Neural progenitor cell (in vitro differentiated cells): ENCODE data around the gene GIMAP6. TPM values are rescaled to one million over a fixed set of nuclear protein-coding genes. Genes with fewer than 3 reads are reported as not detected.
"Not testable (repeated sequence)": the region's sequence is repeated elsewhere in the genome, so short reads cannot be mapped to it uniquely, and the experiment has no call there.

Experiments
- DNase-seq: peaks from one replicate; pipeline ENCODE4 v3.0.0-alpha.2; 2016; ENCODE audit warnings: low spot score
- H2AFZ ChIP-seq: fragments of 200-600 bp; sonication (generic); replicated peaks from 2 replicates; pipeline ENCODE4 v1.6.1; 2016; ENCODE audit warnings: antibody characterized with exemption
- H3F3A ChIP-seq: fragments of 200-600 bp; sonication (generic); 2 replicates; pipeline ENCODE4 v1.6.1; 2016; ENCODE audit warnings: antibody characterized with exemption, low read depth
- H3K27ac ChIP-seq: fragments of 200-600 bp; sonication (generic); 2 replicates; pipeline ENCODE4 v1.5.1; 2016; ENCODE audit warnings: mild to moderate bottlenecking
- H3K27me3 ChIP-seq: fragments of 200-600 bp; sonication (generic); 2 replicates; pipeline ENCODE4 v1.6.1; 2016; ENCODE audit warnings: mild to moderate bottlenecking, moderate library complexity
- H3K36me3 ChIP-seq: fragments of 200-600 bp; sonication (generic); 2 replicates; pipeline ENCODE4 v1.5.1; 2016
- H3K4me1 ChIP-seq: fragments of 200-600 bp; sonication (generic); 2 replicates; pipeline ENCODE4 v1.6.1; 2016; ENCODE audit warnings: mixed run types
- H3K4me2 ChIP-seq: fragments of 200-600 bp; sonication (generic); 2 replicates; pipeline ENCODE4 v1.6.1; 2016
- H3K4me3 ChIP-seq: fragments of 200-600 bp; sonication (generic); 2 replicates; pipeline ENCODE4 v1.5.1; 2016
- H3K79me2 ChIP-seq: fragments of 200-600 bp; sonication (generic); 2 replicates; pipeline ENCODE4 v1.6.1; 2016; ENCODE audit warnings: low read depth
- H3K9ac ChIP-seq: fragments of 200-600 bp; sonication (generic); 2 replicates; pipeline ENCODE4 v1.6.1; 2016
- H3K9me3 ChIP-seq: fragments of 200-600 bp; sonication (generic); 2 replicates; pipeline ENCODE4 v1.5.1; 2016; ENCODE audit warnings: low read depth
- H4K20me1 ChIP-seq: fragments of 200-600 bp; sonication (generic); 2 replicates; pipeline ENCODE4 v1.6.1; 2016; ENCODE audit warnings: low read depth
- H3K27ac Mint-ChIP-seq: 3 replicates; pipeline ENCODE4 v1.8.0; 2021; ENCODE audit warnings: mixed read lengths
- H3K27me3 Mint-ChIP-seq: 2 replicates; pipeline ENCODE4 v1.8.0; 2022; ENCODE audit warnings: low read depth, mild to moderate bottlenecking, inconsistent platforms, moderate library complexity, mixed read lengths; ENCODE audit not compliant: insufficient read depth
- H3K36me3 Mint-ChIP-seq: 3 replicates; pipeline ENCODE4 v1.8.0; 2021; ENCODE audit warnings: mixed read lengths
- H3K4me1 Mint-ChIP-seq: 3 replicates; pipeline ENCODE4 v1.8.0; 2021; ENCODE audit warnings: mixed read lengths
- H3K4me3 Mint-ChIP-seq: 3 replicates; pipeline ENCODE4 v1.8.0; 2021; ENCODE audit warnings: mild to moderate bottlenecking, moderate library complexity, mixed read lengths
- H3K9me3 Mint-ChIP-seq: 3 replicates; pipeline ENCODE4 v1.8.0; 2020; ENCODE audit warnings: mixed read lengths
- EZH2 ChIP-seq: fragments of 200-600 bp; sonication (generic); IDR thresholded peaks from 2 replicates; pipeline ENCODE4 v1.6.1; 2017; ENCODE audit warnings: antibody characterized with exemption, mild to moderate bottlenecking, moderate library complexity
- EZH2phosphoT487 ChIP-seq: fragments of 200-600 bp; sonication (generic); IDR thresholded peaks from 2 replicates; pipeline ENCODE4 v1.6.1; 2017; ENCODE audit warnings: antibody characterized with exemption
- total RNA-seq: library from RNA; depleted of rRNA; stranded (reverse); fragments of >200 nt; gene quantifications from 2 replicates; pipeline ENCODE4 v1.2.3, GENCODE V29; 2015; ENCODE audit warnings: low replicate concordance
- TF ChIP-seq, protein P1 (sequence below): fragments of 200-600 bp; sonication (generic); IDR thresholded peaks from 2 replicates; pipeline ENCODE4 v1.5.1; 2017; ENCODE audit warnings: antibody characterized with exemption, mild to moderate bottlenecking

Gene GIMAP6
- total RNA-seq, 1 donor from 2014 or later = not detected

DNA sequence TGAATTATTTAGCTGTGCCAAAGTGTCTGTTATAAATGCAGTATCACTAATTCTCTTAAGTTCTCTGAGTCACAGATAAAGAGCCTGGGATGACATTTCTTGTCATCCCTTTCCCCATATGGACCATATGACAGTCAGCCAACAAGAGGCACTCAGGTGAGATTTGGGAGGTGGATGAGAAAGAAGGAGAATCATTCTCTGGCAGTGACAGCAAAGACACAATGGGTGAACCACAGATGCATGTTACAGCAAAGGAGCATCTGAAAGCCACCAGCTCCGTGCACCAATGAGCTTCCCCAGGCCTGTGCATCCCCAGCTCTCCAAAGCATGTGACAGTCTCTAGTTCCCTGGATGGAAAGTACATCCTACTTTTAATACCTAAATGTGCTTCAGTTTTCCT, 10.8 kb downstream of the GIMAP6 start:
- DNase-seq = no peak
- Histone ChIP-seq H3K4me1 (no peaks in the 10 kb centered on the region), H3K27me3 (peaks cover 36% of the 10 kb centered on the region), H3K9me3 (no peaks in the 10 kb centered on the region), H3K4me2 (no peak overlapping the region), H3K79me2 (no peaks in the 10 kb centered on the region), H3K36me3 (no peaks in the 10 kb centered on the region), H3K9ac (no peak overlapping the region), H4K20me1 (no peaks in the 10 kb centered on the region), H2AFZ (no peak overlapping the region), H3F3A (no peaks in the 10 kb centered on the region), H3K27ac (no peak overlapping the region), H3K4me3 (no peak overlapping the region)
- H3K4me3 Mint-ChIP-seq = no peak overlapping the region
- TF ChIP-seq EZH2phosphoT487 (no peak), EZH2 (no peak)
- TF ChIP-seq, protein P1, sequence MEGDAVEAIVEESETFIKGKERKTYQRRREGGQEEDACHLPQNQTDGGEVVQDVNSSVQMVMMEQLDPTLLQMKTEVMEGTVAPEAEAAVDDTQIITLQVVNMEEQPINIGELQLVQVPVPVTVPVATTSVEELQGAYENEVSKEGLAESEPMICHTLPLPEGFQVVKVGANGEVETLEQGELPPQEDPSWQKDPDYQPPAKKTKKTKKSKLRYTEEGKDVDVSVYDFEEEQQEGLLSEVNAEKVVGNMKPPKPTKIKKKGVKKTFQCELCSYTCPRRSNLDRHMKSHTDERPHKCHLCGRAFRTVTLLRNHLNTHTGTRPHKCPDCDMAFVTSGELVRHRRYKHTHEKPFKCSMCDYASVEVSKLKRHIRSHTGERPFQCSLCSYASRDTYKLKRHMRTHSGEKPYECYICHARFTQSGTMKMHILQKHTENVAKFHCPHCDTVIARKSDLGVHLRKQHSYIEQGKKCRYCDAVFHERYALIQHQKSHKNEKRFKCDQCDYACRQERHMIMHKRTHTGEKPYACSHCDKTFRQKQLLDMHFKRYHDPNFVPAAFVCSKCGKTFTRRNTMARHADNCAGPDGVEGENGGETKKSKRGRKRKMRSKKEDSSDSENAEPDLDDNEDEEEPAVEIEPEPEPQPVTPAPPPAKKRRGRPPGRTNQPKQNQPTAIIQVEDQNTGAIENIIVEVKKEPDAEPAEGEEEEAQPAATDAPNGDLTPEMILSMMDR = no peak
- no peak overlapping the region for H3K27ac Mint-ChIP-seq
- H3K36me3 Mint-ChIP-seq = no peaks in the 10 kb centered on the region
- H3K4me1 Mint-ChIP-seq = no peaks in the 10 kb centered on the region
- H3K9me3 Mint-ChIP-seq = no peaks in the 10 kb centered on the region
- H3K27me3 Mint-ChIP-seq = peaks cover 7% of the 10 kb centered on the region

DNA sequence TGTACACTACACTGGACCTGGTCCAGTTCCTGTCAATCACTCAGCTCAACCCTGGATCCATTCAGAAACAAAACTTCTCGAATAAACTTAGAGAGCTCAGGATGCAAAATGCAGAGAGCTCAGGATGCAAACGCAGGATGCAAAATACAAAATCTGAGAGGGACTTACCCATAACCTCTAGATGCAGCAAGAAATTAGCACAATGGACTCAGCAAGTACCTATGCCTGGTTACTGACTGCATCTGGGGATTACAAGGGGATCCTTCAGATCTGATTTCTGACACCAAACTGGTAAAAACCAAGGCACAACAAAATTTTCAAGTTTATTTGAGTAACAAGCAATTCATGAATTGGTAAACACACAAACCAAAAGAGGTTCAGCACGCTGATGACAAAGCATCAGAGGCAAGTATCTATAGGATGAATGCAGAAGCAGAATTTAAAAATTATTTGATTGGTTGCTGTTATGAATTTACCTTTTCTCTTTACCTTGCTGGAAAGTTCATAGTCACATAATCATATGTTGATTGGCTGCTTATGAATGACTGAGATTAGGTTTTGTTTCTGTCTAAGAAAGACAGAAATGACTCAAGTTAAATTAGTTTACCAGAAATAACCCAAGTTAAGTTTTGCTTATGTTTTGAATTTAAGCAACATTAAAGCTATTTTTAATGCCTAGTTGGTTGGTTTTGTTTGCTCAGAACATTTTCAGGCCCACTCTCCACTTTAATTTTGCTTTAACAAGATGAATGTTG, 11.4 kb downstream of the GIMAP6 start:
- no peak for TF ChIP-seq EZH2
- TF ChIP-seq, protein P1 = no peak
- TF ChIP-seq EZH2phosphoT487 = no peak
- H3F3A ChIP-seq = no peaks in the 10 kb centered on the region
- no peak overlapping the region for H3K9ac ChIP-seq
- H3K27ac ChIP-seq = no peak overlapping the region
- no peak overlapping the region for H3K4me2 ChIP-seq
- H3K4me3 ChIP-seq = no peak overlapping the region
- no peak for DNase-seq
- Mint-ChIP-seq H3K36me3 (no peaks in the 10 kb centered on the region), H3K4me3 (no peak overlapping the region), H3K9me3 (no peaks in the 10 kb centered on the region), H3K27me3 (peaks cover 7% of the 10 kb centered on the region), H3K27ac (no peak overlapping the region), H3K4me1 (no peaks in the 10 kb centered on the region)
- no peaks in the 10 kb centered on the region for H3K4me1 ChIP-seq
- no peaks in the 10 kb centered on the region for H3K79me2 ChIP-seq
- H2AFZ ChIP-seq = no peak overlapping the region
- H3K27me3 ChIP-seq = peaks cover 33% of the 10 kb centered on the region
- H3K9me3 ChIP-seq = no peaks in the 10 kb centered on the region
- H3K36me3 ChIP-seq = no peaks in the 10 kb centered on the region
- no peaks in the 10 kb centered on the region for H4K20me1 ChIP-seq

DNA sequence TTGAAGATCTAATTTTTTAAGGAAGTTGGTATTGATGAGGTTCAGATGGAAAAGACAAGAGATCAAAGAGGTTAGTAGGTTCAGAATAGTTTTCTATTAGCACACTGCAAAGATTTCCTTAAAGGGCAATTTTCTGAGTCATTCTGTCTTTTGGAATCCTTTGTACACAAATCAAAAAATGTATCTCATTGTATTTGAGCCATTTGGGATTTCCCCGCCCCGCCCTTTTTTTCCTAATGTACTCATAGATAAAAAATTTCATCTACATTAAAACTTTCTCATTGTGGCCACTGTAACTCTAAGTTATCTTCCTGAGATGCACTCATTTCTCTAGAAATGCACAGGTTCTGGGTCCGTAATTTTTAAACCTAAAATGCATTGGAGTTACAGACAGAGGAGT, 12.1 kb downstream of the GIMAP6 start:
- H2AFZ ChIP-seq = no peak overlapping the region
- Mint-ChIP-seq H3K27me3 (peaks cover 7% of the 10 kb centered on the region), H3K36me3 (no peaks in the 10 kb centered on the region), H3K4me3 (no peak overlapping the region), H3K4me1 (no peaks in the 10 kb centered on the region), H3K27ac (no peak overlapping the region), H3K9me3 (no peaks in the 10 kb centered on the region)
- TF ChIP-seq EZH2phosphoT487 = no peak
- no peak for TF ChIP-seq EZH2
- TF ChIP-seq, protein P1 = no peak
- H3K9me3 ChIP-seq = no peaks in the 10 kb centered on the region
- H3K4me2 ChIP-seq = no peak overlapping the region
- H3F3A ChIP-seq = no peaks in the 10 kb centered on the region
- no peak for DNase-seq
- H3K4me3 ChIP-seq = no peak overlapping the region
- H4K20me1 ChIP-seq = no peaks in the 10 kb centered on the region
- no peaks in the 10 kb centered on the region for H3K36me3 ChIP-seq
- H3K4me1 ChIP-seq = no peaks in the 10 kb centered on the region
- no peaks in the 10 kb centered on the region for H3K79me2 ChIP-seq
- peaks cover 25% of the 10 kb centered on the region for H3K27me3 ChIP-seq
- no peak overlapping the region for H3K27ac ChIP-seq
- no peak overlapping the region for H3K9ac ChIP-seq

DNA sequence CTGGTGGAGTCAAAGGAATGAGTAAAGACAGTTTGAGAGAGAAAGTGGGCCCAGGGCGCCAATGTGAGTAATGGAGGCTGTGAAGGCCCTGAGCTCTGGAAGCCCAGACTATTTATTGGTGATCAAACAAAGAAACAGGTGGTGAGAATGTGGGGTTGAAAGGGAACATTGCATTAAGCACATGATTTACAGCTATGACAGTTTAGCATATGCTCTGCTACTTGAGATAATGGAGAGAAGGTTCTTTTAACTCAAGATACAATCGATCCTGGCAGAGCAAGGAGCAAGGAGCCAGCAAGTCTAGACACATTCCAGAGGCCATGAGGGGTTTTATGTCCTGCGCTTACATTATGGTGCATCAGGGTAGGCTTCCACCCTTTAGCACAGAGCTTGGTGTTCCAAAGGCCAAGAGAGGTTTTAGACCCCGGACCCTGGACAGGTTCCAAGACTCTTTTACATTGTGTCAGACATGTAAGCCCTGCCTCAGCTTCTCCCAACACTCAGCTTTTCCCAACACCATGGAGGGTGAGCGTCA, 16.9 kb downstream of the GIMAP6 start:
- H4K20me1 ChIP-seq, H3K27ac ChIP-seq, H3F3A ChIP-seq, H3K9me3 ChIP-seq, DNase-seq, H3K9ac ChIP-seq, H3K79me2 ChIP-seq, H3K27ac Mint-ChIP-seq, H3K36me3 ChIP-seq, H3K36me3 Mint-ChIP-seq, H3K27me3 Mint-ChIP-seq, H3K4me1 ChIP-seq, H3K9me3 Mint-ChIP-seq, H3K4me3 Mint-ChIP-seq, H3K27me3 ChIP-seq, H3K4me3 ChIP-seq, H3K4me2 ChIP-seq, H3K4me1 Mint-ChIP-seq: not testable (repeated sequence)
- peak overlapping the region; percentile 10 for H2AFZ ChIP-seq

DNA sequence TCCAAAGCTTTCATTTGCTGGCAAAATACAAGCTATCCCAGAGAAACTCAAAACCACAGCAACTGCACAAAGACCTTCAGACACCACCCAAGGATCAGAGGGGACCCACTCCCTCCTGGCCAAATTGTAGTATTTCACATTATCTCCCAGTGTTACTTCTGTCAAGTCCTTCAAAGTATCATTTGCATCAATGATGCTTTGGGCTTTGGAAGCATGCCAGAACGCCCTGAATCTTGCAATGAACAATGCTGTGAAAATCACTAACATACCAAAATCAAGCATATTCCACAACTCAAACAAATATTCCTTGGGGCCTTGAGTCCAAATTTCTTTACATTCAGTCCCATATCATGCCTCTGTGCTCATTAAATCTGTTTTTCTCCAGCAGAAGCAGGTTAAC, 17.8 kb downstream of the GIMAP6 start:
- not testable (repeated sequence) for H3K36me3 Mint-ChIP-seq, H3K27me3 Mint-ChIP-seq, H3K27me3 ChIP-seq, H3K9me3 Mint-ChIP-seq, H3K9me3 ChIP-seq, H3K27ac Mint-ChIP-seq, H3K79me2 ChIP-seq, H3K27ac ChIP-seq, H3K36me3 ChIP-seq, H4K20me1 ChIP-seq, H3K4me3 ChIP-seq, H3K4me3 Mint-ChIP-seq, H3K4me1 Mint-ChIP-seq, H3K9ac ChIP-seq, H3K4me2 ChIP-seq, H3K4me1 ChIP-seq, H3F3A ChIP-seq, DNase-seq, H2AFZ ChIP-seq
